Measurements from ENCODE around the gene BRIP1.

Gene BRIP1

GRCh38 chr17:61650749-61651148 is 212.6 kb downstream of the BRIP1 start:
- no peak for DNase-seq

GRCh38 chr17:61648587-61648986 is 214.7 kb downstream of the BRIP1 start:
- no peak for DNase-seq

- no peak for DNase-seq
Measured at GRCh38 chr17:61647047-61647446, 216.3 kb downstream of the BRIP1 start.

- no peak for DNase-seq
Measured at GRCh38 chr17:61646482-61646881, 216.8 kb downstream of the BRIP1 start.

GRCh38 chr17:61645920-61646319 is 217.4 kb downstream of the BRIP1 start:
- no peak for DNase-seq

GRCh38 chr17:61644800-61645774 is 218.2 kb downstream of the BRIP1 start:
- DNase-seq = no peak

GRCh38 chr17:61642768-61643167 is 220.6 kb downstream of the BRIP1 start:
- no peak for DNase-seq

GRCh38 chr17:61641715-61642114 is 221.6 kb downstream of the BRIP1 start:
- DNase-seq = no peak

GRCh38 chr17:61641084-61641483 is 222.2 kb downstream of the BRIP1 start:
- no peak for DNase-seq

GRCh38 chr17:61639818-61640217 is 223.5 kb downstream of the BRIP1 start:
- no peak for DNase-seq

- DNase-seq = no peak
Measured at GRCh38 chr17:61638087-61638486, 225.2 kb downstream of the BRIP1 start.

- no peak for DNase-seq
Measured at GRCh38 chr17:61635913-61636432, 227.4 kb downstream of the BRIP1 start.

GRCh38 chr17:61634942-61635538 is 228.3 kb downstream of the BRIP1 start:
- DNase-seq = no peak

- no peak for DNase-seq
Measured at GRCh38 chr17:61634011-61634539, 229.3 kb downstream of the BRIP1 start.

- DNase-seq = no peak
Measured at GRCh38 chr17:61632826-61633225, 230.5 kb downstream of the BRIP1 start.

- no peak for DNase-seq
Measured at GRCh38 chr17:61631800-61632199, 231.5 kb downstream of the BRIP1 start.
